Measurements from ENCODE around the gene RBMS3.

The RBMS3 gene

DNA sequence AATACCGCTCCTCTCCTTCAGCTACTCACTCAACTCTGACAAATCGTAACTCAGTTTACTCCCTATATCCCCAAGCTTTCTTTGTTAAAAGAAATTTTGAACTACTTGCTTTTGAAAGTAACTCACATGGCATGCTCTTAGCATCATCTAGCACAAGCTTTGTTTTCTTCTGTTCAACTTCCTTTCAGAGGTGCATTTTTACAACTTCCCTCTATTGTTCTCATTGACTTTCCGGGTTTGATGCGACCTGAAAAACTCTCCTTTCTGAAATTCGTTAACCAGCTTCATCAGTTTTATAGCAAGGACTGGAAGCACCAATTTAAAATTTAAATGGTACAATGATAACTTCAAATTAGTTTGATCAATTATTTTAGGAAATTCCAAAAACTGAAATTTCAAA is 696.0 kb downstream of the RBMS3 start:
- no peak overlapping the region for H3K4me2 ChIP-seq
- no peak for TF ChIP-seq Cebpa-rat (IDR thresholded peaks at IDR 0.05)

DNA sequence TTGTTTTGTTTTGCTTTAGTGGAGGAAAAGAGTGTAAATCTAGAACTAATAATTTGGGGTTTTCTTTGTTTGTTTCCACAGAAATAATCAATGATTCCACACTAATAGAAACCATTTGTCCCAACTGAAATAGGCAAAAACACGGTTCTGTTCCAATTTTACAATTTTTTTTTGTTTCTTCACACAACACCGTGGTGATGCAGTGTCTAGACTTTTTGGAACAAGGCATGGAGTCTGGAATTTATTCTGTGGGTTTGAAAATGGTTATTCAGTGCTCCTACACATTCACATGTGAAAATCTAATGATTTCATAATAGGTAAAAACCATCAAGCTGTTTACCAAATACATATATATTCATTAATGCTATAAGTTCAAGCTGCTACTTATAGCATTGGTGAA is 696.5 kb downstream of the RBMS3 start:
- no peaks in the 10 kb centered on the region for H3K27me3 ChIP-seq
- H3K27ac ChIP-seq = no peak overlapping the region
- H3K9me3 ChIP-seq = no peaks in the 10 kb centered on the region
- H3K4me2 ChIP-seq = no peak overlapping the region
- H4K20me1 ChIP-seq = no peaks in the 10 kb centered on the region
- H3K4me1 ChIP-seq = no peaks in the 10 kb centered on the region
- H3K9ac ChIP-seq = no peak overlapping the region
- no peak overlapping the region for H3K4me3 ChIP-seq
- H3K36me3 ChIP-seq = no peaks in the 10 kb centered on the region
- TF ChIP-seq Cebpa-rat (IDR thresholded peaks at IDR 0.05) = no peak

More for the DNA sequence above, 696.0 kb downstream of the RBMS3 start:
- no peak overlapping the region for H3K9ac ChIP-seq
- no peaks in the 10 kb centered on the region for H3K27me3 ChIP-seq
- H3K4me1 ChIP-seq = no peaks in the 10 kb centered on the region
- H3K36me3 ChIP-seq = no peaks in the 10 kb centered on the region
- H3K27ac ChIP-seq = no peak overlapping the region
- no peaks in the 10 kb centered on the region for H3K9me3 ChIP-seq
- no peak overlapping the region for H3K4me3 ChIP-seq
- H4K20me1 ChIP-seq = no peaks in the 10 kb centered on the region

DNA sequence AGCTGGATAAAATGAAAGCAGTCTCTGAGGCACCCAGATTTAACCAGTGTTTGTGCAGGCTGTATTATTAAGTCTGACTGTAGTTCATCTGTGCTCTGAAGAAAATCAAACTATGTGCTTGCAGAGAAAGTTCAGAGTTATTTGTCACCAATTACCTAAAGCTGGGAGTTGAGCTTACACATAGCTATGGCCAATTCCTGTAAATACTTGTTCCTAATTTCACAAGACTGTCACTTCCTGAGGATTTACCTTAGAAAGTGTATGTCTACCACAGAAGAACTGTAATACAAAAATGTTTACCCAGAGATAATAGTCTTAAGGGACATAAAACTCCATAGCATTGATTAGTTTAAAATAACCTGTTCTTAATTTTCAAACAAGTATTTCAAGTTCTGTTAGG is 697.2 kb downstream of the RBMS3 start:
- Histone ChIP-seq H3K4me1 (no peaks in the 10 kb centered on the region), H3K9ac (no peak overlapping the region), H4K20me1 (no peaks in the 10 kb centered on the region), H3K36me3 (no peaks in the 10 kb centered on the region), H3K27me3 (no peaks in the 10 kb centered on the region), H3K27ac (no peak overlapping the region), H3K9me3 (no peaks in the 10 kb centered on the region), H3K4me3 (no peak overlapping the region), H3K4me2 (no peak overlapping the region)
- TF ChIP-seq Cebpa-rat (IDR thresholded peaks at IDR 0.05) = no peak

DNA sequence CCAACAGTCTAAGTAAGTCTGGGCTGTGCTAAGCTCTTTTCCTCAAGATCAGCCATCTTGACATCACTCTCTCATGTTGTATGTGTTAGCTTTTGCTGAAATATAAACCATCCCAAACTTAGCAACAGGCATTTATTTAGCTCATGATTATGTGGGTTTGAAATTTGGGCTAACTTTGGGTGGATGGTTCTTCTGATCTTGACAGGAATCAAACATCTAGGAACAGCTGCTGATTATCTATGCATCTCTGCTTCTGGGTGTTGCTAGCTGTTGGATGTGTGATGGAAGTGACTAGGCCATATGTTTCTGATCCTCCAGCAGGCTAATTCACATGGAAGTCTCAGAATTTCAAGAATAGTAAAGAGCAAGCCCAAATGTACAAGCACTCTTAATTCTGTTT is 710.3 kb downstream of the RBMS3 start:
- Histone ChIP-seq H3K27ac (no peak overlapping the region), H3K9me3 (no peaks in the 10 kb centered on the region)

DNA sequence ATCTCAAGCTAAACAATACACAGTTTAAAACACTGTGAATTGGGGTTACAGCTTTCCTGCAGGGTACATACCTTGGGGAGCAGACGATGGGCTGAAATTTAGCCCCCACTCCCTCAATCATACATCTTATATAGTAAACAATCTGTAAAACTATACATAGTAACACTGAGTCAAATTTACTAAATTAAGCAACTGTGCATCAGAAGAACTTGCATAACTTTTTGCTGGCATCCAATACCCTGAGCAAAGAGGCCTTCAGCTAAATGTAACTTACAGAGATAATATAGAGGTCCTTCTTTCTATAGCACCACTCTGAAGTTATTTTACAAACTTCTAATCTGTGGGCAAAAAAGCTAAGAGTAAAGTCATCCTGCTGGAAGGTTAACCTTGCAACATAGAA is 721.9 kb downstream of the RBMS3 start:
- H3K4me3 ChIP-seq = no peak overlapping the region
- H3K27ac ChIP-seq = no peak overlapping the region
- no peaks in the 10 kb centered on the region for H3K36me3 ChIP-seq
- H3K9ac ChIP-seq = no peak overlapping the region
- no peaks in the 10 kb centered on the region for H3K9me3 ChIP-seq
- no peak overlapping the region for H3K4me2 ChIP-seq
- H3K4me1 ChIP-seq = no peaks in the 10 kb centered on the region
- TF ChIP-seq Cebpa-rat (IDR thresholded peaks at IDR 0.05) = no peak
- H4K20me1 ChIP-seq = no peaks in the 10 kb centered on the region
- H3K27me3 ChIP-seq = no peaks in the 10 kb centered on the region

More for the DNA sequence above, 710.3 kb downstream of the RBMS3 start:
- no peak overlapping the region for H3K4me3 ChIP-seq
- no peak for TF ChIP-seq Cebpa-rat (IDR thresholded peaks at IDR 0.05)
- H3K4me2 ChIP-seq = no peak overlapping the region
- H3K27me3 ChIP-seq = no peaks in the 10 kb centered on the region
- H3K36me3 ChIP-seq = no peaks in the 10 kb centered on the region
- H4K20me1 ChIP-seq = no peaks in the 10 kb centered on the region
- H3K4me1 ChIP-seq = no peaks in the 10 kb centered on the region
- H3K9ac ChIP-seq = no peak overlapping the region

DNA sequence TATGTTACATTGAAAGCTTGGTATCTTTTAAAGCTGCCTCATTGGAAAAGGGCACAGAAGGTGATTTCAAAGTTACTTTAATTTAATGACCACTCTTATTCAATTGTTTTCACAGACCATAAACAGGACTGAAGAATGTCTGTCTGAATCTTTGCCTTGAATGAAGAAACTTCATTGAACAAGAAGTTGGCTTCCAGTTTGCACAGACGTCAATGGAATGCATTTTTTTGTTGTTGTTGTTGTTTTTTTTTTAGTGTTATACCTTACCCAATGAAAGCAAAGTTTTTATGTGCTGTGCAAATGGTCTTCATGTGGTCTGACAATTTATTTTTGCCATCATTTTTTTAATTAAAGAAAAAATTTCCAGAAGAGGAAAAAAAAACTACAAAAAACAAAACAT is 722.9 kb downstream of the RBMS3 start:
- TF ChIP-seq Cebpa-rat (IDR thresholded peaks at IDR 0.05) = no peak
- no peak overlapping the region for H3K4me2 ChIP-seq
- no peaks in the 10 kb centered on the region for H4K20me1 ChIP-seq
- H3K27ac ChIP-seq = no peak overlapping the region
- H3K9ac ChIP-seq = no peak overlapping the region
- no peaks in the 10 kb centered on the region for H3K36me3 ChIP-seq
- H3K4me1 ChIP-seq = no peaks in the 10 kb centered on the region
- no peaks in the 10 kb centered on the region for H3K9me3 ChIP-seq
- no peak overlapping the region for H3K4me3 ChIP-seq
- H3K27me3 ChIP-seq = no peaks in the 10 kb centered on the region

DNA sequence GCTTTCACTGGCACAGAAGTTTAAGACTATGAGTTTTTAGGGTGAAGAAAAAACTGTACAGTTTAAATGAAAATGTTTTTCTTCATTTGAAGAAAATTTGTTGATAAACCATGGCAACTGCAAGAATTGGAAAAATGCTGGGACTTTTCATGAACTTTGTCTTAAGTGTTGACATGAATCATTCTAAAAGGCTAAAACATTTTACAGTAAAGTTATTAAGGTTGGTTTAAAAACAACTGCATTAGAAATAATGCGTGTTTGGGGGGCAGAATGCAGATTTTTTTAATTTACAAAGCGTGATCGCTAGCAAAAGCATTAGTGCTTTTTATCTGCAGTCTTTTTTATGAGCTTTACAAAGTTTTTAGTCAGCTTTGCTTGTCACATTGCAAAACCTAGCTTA is 723.6 kb downstream of the RBMS3 start:
- Histone ChIP-seq H3K4me2 (no peak overlapping the region), H3K4me3 (no peak overlapping the region), H4K20me1 (no peaks in the 10 kb centered on the region), H3K9ac (no peak overlapping the region), H3K27ac (no peak overlapping the region), H3K9me3 (no peaks in the 10 kb centered on the region), H3K4me1 (no peaks in the 10 kb centered on the region), H3K27me3 (no peaks in the 10 kb centered on the region), H3K36me3 (no peaks in the 10 kb centered on the region)
- no peak for TF ChIP-seq Cebpa-rat (IDR thresholded peaks at IDR 0.05)

DNA sequence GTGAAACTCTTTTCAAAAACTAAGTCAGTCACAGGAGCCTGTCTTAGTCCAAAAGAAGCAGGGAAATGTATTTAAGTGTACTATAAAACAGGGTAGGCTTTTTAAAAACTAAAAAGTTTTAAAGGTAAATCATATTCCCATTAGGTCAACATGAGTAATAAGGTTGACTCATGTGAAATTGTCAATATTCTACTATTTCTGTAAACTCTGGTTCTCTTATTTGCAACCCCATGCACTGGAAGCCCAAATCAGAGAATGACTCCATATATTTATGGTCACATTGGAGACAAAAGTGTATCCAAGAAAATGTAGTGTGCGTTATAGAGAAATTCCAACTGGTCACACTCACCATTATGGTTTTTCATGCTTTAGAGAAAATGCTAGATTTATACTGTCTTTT is 725.2 kb downstream of the RBMS3 start:
- Histone ChIP-seq H3K9me3 (no peaks in the 10 kb centered on the region), H3K4me1 (no peaks in the 10 kb centered on the region), H3K27ac (no peak overlapping the region), H3K4me3 (no peak overlapping the region), H3K9ac (no peak overlapping the region), H3K4me2 (no peak overlapping the region), H4K20me1 (no peaks in the 10 kb centered on the region), H3K36me3 (no peaks in the 10 kb centered on the region), H3K27me3 (no peaks in the 10 kb centered on the region)
- TF ChIP-seq Cebpa-rat (IDR thresholded peaks at IDR 0.05) = no peak

DNA sequence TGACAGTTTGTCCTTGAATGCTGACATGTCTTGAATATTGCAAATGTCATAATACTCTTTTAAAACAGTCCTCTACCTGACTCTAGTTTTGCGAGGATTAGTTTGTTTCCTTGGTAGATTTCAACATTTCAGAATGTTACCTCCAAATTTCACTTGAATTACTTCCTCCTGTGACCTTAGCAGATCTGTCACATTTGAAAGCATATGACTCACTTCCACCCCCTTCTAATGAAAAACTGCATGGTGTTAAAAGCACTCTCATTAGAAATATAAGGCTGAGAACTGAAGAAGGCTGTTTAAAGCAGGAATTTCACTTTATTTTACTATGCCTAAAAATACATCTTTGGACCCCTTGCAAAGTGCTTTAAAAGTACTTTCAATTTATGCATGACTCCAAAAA is 726.8 kb downstream of the RBMS3 start:
- no peak overlapping the region for H3K4me2 ChIP-seq
- no peaks in the 10 kb centered on the region for H4K20me1 ChIP-seq
- H3K9me3 ChIP-seq = no peaks in the 10 kb centered on the region
- no peak overlapping the region for H3K4me3 ChIP-seq
- no peaks in the 10 kb centered on the region for H3K4me1 ChIP-seq
- TF ChIP-seq Cebpa-rat (IDR thresholded peaks at IDR 0.05) = no peak
- H3K9ac ChIP-seq = no peak overlapping the region
- no peaks in the 10 kb centered on the region for H3K36me3 ChIP-seq
- H3K27me3 ChIP-seq = no peaks in the 10 kb centered on the region
- H3K27ac ChIP-seq = no peak overlapping the region

DNA sequence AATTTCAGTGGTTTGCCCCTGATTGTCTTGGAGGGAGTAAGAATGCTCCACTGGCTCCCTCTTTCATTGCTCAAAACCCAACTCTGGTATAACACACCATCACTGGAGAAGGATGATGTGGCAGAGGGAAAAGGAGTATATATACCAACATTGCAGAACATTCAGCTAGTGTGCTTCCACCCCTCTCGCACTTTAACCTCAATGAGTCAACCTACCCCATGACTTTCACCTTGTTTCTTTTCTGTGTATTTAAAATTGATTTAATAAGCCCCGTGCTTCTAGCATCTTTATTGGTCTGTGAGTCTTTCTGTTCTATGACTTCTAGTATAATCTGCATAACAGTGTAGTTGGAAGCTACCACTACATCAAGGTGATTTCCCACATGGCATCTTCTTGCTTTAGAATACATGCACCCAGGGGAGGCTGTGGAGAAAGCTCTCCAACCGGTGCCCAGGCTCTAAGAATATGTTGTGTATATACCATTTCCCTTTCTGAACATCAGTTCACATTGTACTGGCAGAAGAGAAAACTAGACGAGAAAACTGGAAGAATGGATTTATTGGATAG is 730.4 kb downstream of the RBMS3 start:
- H3K27me3 ChIP-seq = no peaks in the 10 kb centered on the region
- no peaks in the 10 kb centered on the region for H3K36me3 ChIP-seq
- TF ChIP-seq Cebpa-rat (IDR thresholded peaks at IDR 0.05) = no peak
- H3K4me3 ChIP-seq = no peak overlapping the region
- no peak overlapping the region for H3K27ac ChIP-seq
- no peak overlapping the region for H3K9ac ChIP-seq
- H3K9me3 ChIP-seq = no peaks in the 10 kb centered on the region
- no peaks in the 10 kb centered on the region for H3K4me1 ChIP-seq
- H3K4me2 ChIP-seq = no peak overlapping the region
- H4K20me1 ChIP-seq = no peaks in the 10 kb centered on the region

DNA sequence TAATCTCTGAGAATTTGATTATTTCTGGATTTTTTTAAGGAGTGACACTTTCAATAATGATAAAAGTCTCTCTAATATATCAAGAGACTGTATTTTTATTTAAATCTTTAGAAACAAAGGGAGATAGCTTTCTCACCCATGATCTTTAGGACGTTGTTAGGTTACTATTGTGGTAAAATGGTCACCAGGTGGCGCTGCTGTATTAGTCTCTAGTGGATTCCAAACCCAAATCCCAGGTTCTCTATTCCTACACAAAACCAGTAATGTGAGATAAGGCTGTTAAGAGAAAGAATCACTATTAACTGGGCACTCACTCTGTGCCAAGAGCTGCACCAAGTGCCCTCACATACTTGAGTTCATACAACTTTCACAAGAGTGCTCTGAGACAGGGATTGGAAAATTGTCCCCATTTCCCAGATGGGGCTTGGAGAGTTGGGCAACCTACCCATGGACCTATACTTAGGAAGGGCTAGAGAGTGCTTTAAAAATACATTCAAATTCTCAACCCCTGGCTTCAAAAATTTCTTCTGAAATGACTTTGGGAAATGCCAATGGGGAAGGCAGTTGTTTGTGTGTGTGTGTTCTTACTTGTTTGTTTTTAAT is 732.2 kb downstream of the RBMS3 start:
- Histone ChIP-seq H3K4me2 (no peak overlapping the region), H3K27me3 (no peaks in the 10 kb centered on the region), H3K4me3 (no peak overlapping the region), H3K27ac (no peak overlapping the region), H3K9ac (no peak overlapping the region), H3K4me1 (no peaks in the 10 kb centered on the region), H3K9me3 (no peaks in the 10 kb centered on the region), H4K20me1 (no peaks in the 10 kb centered on the region), H3K36me3 (no peaks in the 10 kb centered on the region)
- no peak for TF ChIP-seq Cebpa-rat (IDR thresholded peaks at IDR 0.05)

Data from BLaER1 (cell line).